PFSK-1 (cell line): ENCODE measurements around the gene SLC1A2.

Experiments used
- POLR2AphosphoS5 ChIP-seq: IDR thresholded peaks from 2 replicates; pipeline ENCODE4 v1.6.1; 2012; ENCODE audit warnings: low read depth, mild to moderate bottlenecking, control low read depth, low read length, moderate library complexity
- SIN3A ChIP-seq: IDR thresholded peaks from 2 replicates; pipeline ENCODE4 v1.6.1; 2012; ENCODE audit warnings: mild to moderate bottlenecking, low read length, moderate library complexity, borderline replicate concordance; ENCODE audit not compliant: insufficient read depth
- TAF1 ChIP-seq: IDR thresholded peaks from 2 replicates; pipeline ENCODE4 v1.6.1; 2012; ENCODE audit warnings: low read length, control low read depth, borderline replicate concordance; ENCODE audit not compliant: insufficient read depth
- TF ChIP-seq, protein P1 (sequence below), 2 experiments: IDR thresholded peaks; 2 replicates each; pipeline versions ENCODE4 v1.6.1 to v1.8.0; 2011 to 2012; ENCODE audit warnings: low read depth in 2 of 2, low read length in 2 of 2, control low read depth in 1 of 2, inconsistent platforms in 1 of 2, mild to moderate bottlenecking in 1 of 2, moderate library complexity in 1 of 2; ENCODE audit not compliant: insufficient read depth in 1 of 2

DNA sequence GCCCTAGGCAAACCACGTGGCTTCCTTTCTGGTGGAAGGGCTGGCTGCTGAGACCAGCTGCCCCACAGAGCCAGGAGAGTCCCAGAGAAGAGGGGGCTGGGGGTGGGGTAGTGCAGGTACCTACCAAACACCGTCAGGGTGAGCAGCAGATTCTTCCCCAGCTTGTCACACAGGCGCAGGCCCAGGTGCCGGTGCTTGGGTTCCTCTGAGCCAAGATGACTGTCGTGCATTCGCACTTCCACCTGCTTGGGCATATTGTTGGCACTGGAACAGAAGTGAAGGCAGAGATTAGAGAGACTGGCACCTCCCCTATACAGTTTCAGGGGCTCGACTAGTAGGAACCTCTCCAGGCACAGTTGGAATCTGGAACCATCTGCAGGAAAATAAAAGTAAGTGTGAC is 102.1 kb downstream of the SLC1A2 start:
- TF ChIP-seq SIN3A, result no peak
- TF ChIP-seq, protein P1, sequence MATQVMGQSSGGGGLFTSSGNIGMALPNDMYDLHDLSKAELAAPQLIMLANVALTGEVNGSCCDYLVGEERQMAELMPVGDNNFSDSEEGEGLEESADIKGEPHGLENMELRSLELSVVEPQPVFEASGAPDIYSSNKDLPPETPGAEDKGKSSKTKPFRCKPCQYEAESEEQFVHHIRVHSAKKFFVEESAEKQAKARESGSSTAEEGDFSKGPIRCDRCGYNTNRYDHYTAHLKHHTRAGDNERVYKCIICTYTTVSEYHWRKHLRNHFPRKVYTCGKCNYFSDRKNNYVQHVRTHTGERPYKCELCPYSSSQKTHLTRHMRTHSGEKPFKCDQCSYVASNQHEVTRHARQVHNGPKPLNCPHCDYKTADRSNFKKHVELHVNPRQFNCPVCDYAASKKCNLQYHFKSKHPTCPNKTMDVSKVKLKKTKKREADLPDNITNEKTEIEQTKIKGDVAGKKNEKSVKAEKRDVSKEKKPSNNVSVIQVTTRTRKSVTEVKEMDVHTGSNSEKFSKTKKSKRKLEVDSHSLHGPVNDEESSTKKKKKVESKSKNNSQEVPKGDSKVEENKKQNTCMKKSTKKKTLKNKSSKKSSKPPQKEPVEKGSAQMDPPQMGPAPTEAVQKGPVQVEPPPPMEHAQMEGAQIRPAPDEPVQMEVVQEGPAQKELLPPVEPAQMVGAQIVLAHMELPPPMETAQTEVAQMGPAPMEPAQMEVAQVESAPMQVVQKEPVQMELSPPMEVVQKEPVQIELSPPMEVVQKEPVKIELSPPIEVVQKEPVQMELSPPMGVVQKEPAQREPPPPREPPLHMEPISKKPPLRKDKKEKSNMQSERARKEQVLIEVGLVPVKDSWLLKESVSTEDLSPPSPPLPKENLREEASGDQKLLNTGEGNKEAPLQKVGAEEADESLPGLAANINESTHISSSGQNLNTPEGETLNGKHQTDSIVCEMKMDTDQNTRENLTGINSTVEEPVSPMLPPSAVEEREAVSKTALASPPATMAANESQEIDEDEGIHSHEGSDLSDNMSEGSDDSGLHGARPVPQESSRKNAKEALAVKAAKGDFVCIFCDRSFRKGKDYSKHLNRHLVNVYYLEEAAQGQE (IDR thresholded peaks at IDR 0.05; ENCODE audit: insufficient read depth in 1 of 2, low read depth in 2 of 2, low read length in 2 of 2), result no peak
- no peak for TF ChIP-seq TAF1
- TF ChIP-seq POLR2AphosphoS5, result no peak
